CD14-positive monocyte (primary cell): ENCODE data around the gene SUSD6. TPM values are rescaled to one million over a fixed set of nuclear protein-coding genes. Genes with fewer than 3 reads are reported as not detected.

Experiments
- DNase-seq, 3 donors: peaks; one replicate each; pipeline ENCODE4 v3.0.0-alpha.2; 2011 to 2022
- H2AFZ ChIP-seq: 2 replicates; pipeline ENCODE4 v1.6.0; 2012; ENCODE audit warnings: mild to moderate bottlenecking, low read depth, low read length, inconsistent platforms; ENCODE audit not compliant: insufficient read depth, poor library complexity, severe bottlenecking
- H3K27ac ChIP-seq, 2 donors: 1 replicate in 1 of 2; 2 replicates in 1 of 2; pipeline ENCODE4 v1.5.1; 2012 to 2013; ENCODE audit warnings: low read length in 2 of 2, control low read depth in 1 of 2, inconsistent platforms in 1 of 2, low read depth in 1 of 2, mild to moderate bottlenecking in 1 of 2
- H3K27me3 ChIP-seq, 2 donors: one replicate each; pipeline versions ENCODE4 v1.6.0 to v1.6.1; 2011 to 2013; ENCODE audit warnings: low read length in 2 of 2; ENCODE audit not compliant: control insufficient read depth in 2 of 2, insufficient read depth in 2 of 2
- H3K36me3 ChIP-seq, 2 donors: replicated peaks in 1 of 2; 1 replicate in 1 of 2; 2 replicates in 1 of 2; pipeline versions ENCODE4 v1.5.1 to v1.6.1; 2012 to 2013; ENCODE audit warnings: low read length in 2 of 2, control low read depth in 1 of 2, inconsistent platforms in 1 of 2, mild to moderate bottlenecking in 1 of 2; ENCODE audit not compliant: insufficient read depth in 2 of 2, control insufficient read depth in 1 of 2
- H3K4me1 ChIP-seq, 2 donors: 1 replicate in 1 of 2; 2 replicates in 1 of 2; pipeline versions ENCODE4 v1.5.1 to v1.6.1; 2012 to 2013; ENCODE audit warnings: low read length in 2 of 2, control low read depth in 1 of 2, inconsistent platforms in 1 of 2, mild to moderate bottlenecking in 1 of 2, moderate library complexity in 1 of 2; ENCODE audit not compliant: insufficient read depth in 2 of 2, control insufficient read depth in 1 of 2
- H3K4me2 ChIP-seq: replicated peaks from 2 replicates; pipeline ENCODE3; 2012; ENCODE audit warnings: low read length, moderate library complexity, mild to moderate bottlenecking; ENCODE audit not compliant: poor library complexity, severe bottlenecking; ENCODE audit errors: extremely low read depth
- H3K4me3 ChIP-seq, 3 experiments: fragments of 200-600 bp in 1 of 3; sonication (generic) in 1 of 3; replicated peaks in 1 of 3; 1 replicate in 2 of 3; 2 replicates in 1 of 3; pipeline ENCODE4 v1.5.1; 2011 to 2013; ENCODE audit warnings: low read length in 3 of 3, mild to moderate bottlenecking in 3 of 3, control low read depth in 2 of 3, low read depth in 2 of 3, inconsistent platforms in 1 of 3, moderate library complexity in 1 of 3
- H3K79me2 ChIP-seq: 2 replicates; pipeline ENCODE4 v1.6.0; 2012; ENCODE audit warnings: mild to moderate bottlenecking, control low read depth, inconsistent platforms, low read length, moderate library complexity; ENCODE audit not compliant: insufficient read depth
- H3K9ac ChIP-seq: 2 replicates; pipeline ENCODE4 v1.6.0; 2017; ENCODE audit warnings: low read length, mild to moderate bottlenecking; ENCODE audit not compliant: insufficient read depth, poor library complexity, severe bottlenecking
- H3K9me3 ChIP-seq, 2 donors: replicated peaks in 1 of 2; 1 replicate in 1 of 2; 2 replicates in 1 of 2; pipeline versions ENCODE4 v1.5.1 to v1.6.1; 2012 to 2013; ENCODE audit warnings: low read length in 2 of 2, control low read depth in 1 of 2; ENCODE audit not compliant: control insufficient read depth in 1 of 2, insufficient read depth in 1 of 2
- H4K20me1 ChIP-seq: 2 replicates; pipeline ENCODE4 v1.6.0; 2012; ENCODE audit warnings: mild to moderate bottlenecking, low read length, control low read depth, moderate library complexity; ENCODE audit not compliant: insufficient read depth
- H3K27ac Mint-ChIP-seq, 7 donors: one replicate each; pipeline ENCODE4 v1.8.0; 2020; ENCODE audit warnings: mild to moderate bottlenecking in 7 of 7, mixed read lengths in 7 of 7, moderate library complexity in 6 of 7, inconsistent platforms in 2 of 7
- H3K27me3 Mint-ChIP-seq, 3 donors: one replicate each; pipeline ENCODE4 v1.8.0; 2021 to 2022; ENCODE audit warnings: low read depth in 3 of 3, mild to moderate bottlenecking in 3 of 3, mixed read lengths in 3 of 3, moderate library complexity in 3 of 3, inconsistent platforms in 1 of 3
- H3K36me3 Mint-ChIP-seq, 2 donors: one replicate each; pipeline ENCODE4 v1.8.0; 2020; ENCODE audit warnings: mixed read lengths in 2 of 2, inconsistent platforms in 1 of 2, mild to moderate bottlenecking in 1 of 2
- H3K4me1 Mint-ChIP-seq: one replicate; pipeline ENCODE4 v1.8.0; 2020; ENCODE audit warnings: mild to moderate bottlenecking, mixed read lengths
- H3K4me3 Mint-ChIP-seq, 2 donors: one replicate each; pipeline ENCODE4 v1.8.0; 2020; ENCODE audit warnings: mild to moderate bottlenecking in 2 of 2, mixed read lengths in 2 of 2, moderate library complexity in 1 of 2
- H3K9me3 Mint-ChIP-seq, 7 donors: one replicate each; pipeline ENCODE4 v1.8.0; 2020 to 2022; ENCODE audit warnings: mixed read lengths in 7 of 7, mild to moderate bottlenecking in 6 of 7, moderate library complexity in 6 of 7, inconsistent platforms in 2 of 7
- CTCF ChIP-seq: fragments of 200-600 bp; IDR thresholded peaks from one replicate; pipeline ENCODE4 v1.8.0; 2022; ENCODE audit warnings: antibody characterized with exemption, mild to moderate bottlenecking
- WGBS: methylation state at CpG from one replicate; pipeline ENCODE4 v1.1.5; 2013; ENCODE audit warnings: missing lambda C conversion rate; ENCODE audit not compliant: insufficient coverage; 5-methylcytosine and 5-hydroxymethylcytosine counted together
- intact Hi-C, 2 donors: fragments of 100-400 bp; cut with micrococcal nuclease; formaldehyde crosslinking; loops; one replicate each; pipeline versions ENCODE4 v1.15.0 to v1.15.1; 2023
- polyA plus RNA-seq, 3 donors: library from polyadenylated mRNA; depleted of rRNA in 1 of 3; unstranded in 2 of 3; stranded (reverse) in 1 of 3; fragments of 300-500 nt in 2 of 3; fragments of >200 nt in 1 of 3; fragmentation: Illumina TruSeq in 2 of 3; gene quantifications; 1 replicate in 2 of 3; 2 replicates in 1 of 3; pipeline ENCODE4 v1.2.3, GENCODE V29; 2012 to 2021

The SUSD6 gene
- polyA plus RNA-seq, 3 donors: 17.3 to 81.8 (median 30.1) TPM

GRCh38 chr14:69661194-69661537, 49.8 kb downstream of the SUSD6 start:
- Mint-ChIP-seq H3K27ac (peak overlapping the region in 2 of 7 donors; percentile 37 to 58), H3K36me3 (peaks cover 52 to 65% of the 10 kb centered on the region in 2 donors), H3K27me3 (no peaks in the 10 kb centered on the region), H3K4me1 (peaks cover 42% of the 10 kb centered on the region), H3K4me3 (no peak overlapping the region), H3K9me3 (no peaks in the 10 kb centered on the region)
- peaks cover 12 to 23% of the 10 kb centered on the region in 2 donors for H3K4me1 ChIP-seq
- H3K79me2 ChIP-seq: peaks cover 100% of the 10 kb centered on the region
- no peak overlapping the region for H3K4me2 ChIP-seq
- no peak for DNase-seq
- intact Hi-C loops: no loop called here
- no peak for TF ChIP-seq CTCF
- peaks cover 29 to 68% of the 10 kb centered on the region in 2 donors for H3K36me3 ChIP-seq
- no CpG with 5 or more reads among the region's 1 CpG for WGBS
- H2AFZ ChIP-seq: no peak overlapping the region
- no peaks in the 10 kb centered on the region for H3K27me3 ChIP-seq
- H3K4me3 ChIP-seq: no peak overlapping the region
- H4K20me1 ChIP-seq: peaks cover 100% of the 10 kb centered on the region
- H3K27ac ChIP-seq: peak overlapping the region in 1 of 2 donors; percentile 0
- H3K9ac ChIP-seq: no peak overlapping the region
- no peaks in the 10 kb centered on the region for H3K9me3 ChIP-seq

GRCh38 chr14:69662636-69663299, 51.4 kb downstream of the SUSD6 start:
- H4K20me1 ChIP-seq: peaks cover 100% of the 10 kb centered on the region
- Mint-ChIP-seq H3K36me3 (peaks cover 57 to 74% of the 10 kb centered on the region in 2 donors), H3K4me1 (peaks cover 48% of the 10 kb centered on the region)

More at GRCh38 chr14:69662636-69663299, 51.4 kb downstream of the SUSD6 start:
- no peaks in the 10 kb centered on the region for H3K9me3 ChIP-seq
- intact Hi-C loops: no loop called here
- peaks cover 99% of the 10 kb centered on the region for H3K79me2 ChIP-seq
- no peak overlapping the region for H3K9ac ChIP-seq
- H3K27ac ChIP-seq: peak overlapping the region in 1 of 2 donors; percentile 61
- no peak overlapping the region for H3K4me3 ChIP-seq
- H2AFZ ChIP-seq: no peak overlapping the region
- H3K4me3 Mint-ChIP-seq: no peak overlapping the region
- no peaks in the 10 kb centered on the region for H3K27me3 Mint-ChIP-seq
- TF ChIP-seq CTCF: no peak
- no peaks in the 10 kb centered on the region for H3K9me3 Mint-ChIP-seq
- WGBS: no CpG with 5 or more reads among the region's 1 CpG
- no peak overlapping the region for H3K4me2 ChIP-seq
- DNase-seq: no peak
- H3K27me3 ChIP-seq: no peaks in the 10 kb centered on the region
- peak overlapping the region in 2 of 7 donors; percentile 13 to 63 for H3K27ac Mint-ChIP-seq
- H3K36me3 ChIP-seq: peaks cover 28 to 67% of the 10 kb centered on the region in 2 donors
- H3K4me1 ChIP-seq: peaks cover 19 to 34% of the 10 kb centered on the region in 2 donors
